Central memory CD4-positive, alpha-beta T cell (primary cell): ENCODE results near the gene PTPRM.

Experiments
- DNase-seq: peaks from one replicate; pipeline ENCODE4 v3.0.0; 2022

The PTPRM gene

DNA sequence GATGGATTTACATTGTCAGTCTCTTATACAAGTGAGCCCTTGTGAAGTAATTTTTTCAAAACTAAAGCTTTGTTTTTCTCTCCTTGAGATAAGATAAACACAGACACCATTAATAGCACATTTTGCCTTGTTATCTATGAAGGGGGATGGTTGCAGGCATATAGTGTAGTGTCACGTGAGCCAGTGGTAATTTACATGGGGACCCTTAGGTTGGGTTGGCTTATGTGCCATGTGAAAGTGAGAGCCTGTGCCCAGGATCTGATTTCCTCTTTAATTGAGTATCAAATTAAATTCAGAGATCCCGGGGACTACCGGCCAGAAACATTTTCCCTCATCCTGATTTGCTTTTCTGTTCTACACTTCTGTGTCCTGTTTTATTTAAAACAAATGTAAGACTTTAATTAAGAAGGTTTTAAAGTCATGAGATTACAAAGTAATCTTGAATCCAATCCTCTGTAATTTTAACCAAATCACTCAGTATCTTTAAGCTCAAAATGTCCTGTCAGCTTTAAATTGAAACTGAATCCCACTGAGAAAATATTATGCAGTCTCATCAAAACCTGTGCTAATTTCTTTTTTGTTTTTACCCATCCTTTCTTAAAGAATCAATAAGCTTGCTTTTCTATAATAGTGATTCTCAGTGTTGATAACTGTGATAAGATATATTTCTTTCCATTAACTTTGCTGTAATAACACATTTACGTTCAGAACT, 63.8 kb downstream of the PTPRM start:
- DNase-seq = no peak

GRCh38 chr18:7632152-7633098, 65.3 kb downstream of the PTPRM start:
- DNase-seq = no peak

GRCh38 chr18:7633171-7633570, 66.1 kb downstream of the PTPRM start:
- DNase-seq = no peak

DNA sequence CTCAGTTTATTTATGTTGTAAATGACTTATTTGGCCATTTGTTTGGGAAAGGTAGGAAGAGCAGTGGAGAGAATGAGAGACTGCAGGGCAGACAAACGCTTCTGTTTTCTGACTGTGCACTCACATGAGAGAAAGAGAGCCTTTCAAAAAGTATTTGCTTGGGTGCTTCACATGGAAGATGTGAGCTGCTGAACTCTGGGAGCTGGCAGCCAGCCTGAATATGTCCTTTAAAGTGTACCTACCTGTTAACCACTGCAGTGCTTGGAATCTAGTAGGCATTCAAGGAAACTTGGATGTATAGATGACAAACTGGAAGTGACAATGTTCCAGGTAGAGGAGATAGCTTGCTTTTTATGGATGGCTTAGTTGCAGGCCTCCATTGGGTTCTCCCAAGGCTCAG, 68.8 kb downstream of the PTPRM start:
- DNase-seq = no peak

- no peak for DNase-seq
Observed at GRCh38 chr18:7637269-7637668, 70.2 kb downstream of the PTPRM start.

DNA sequence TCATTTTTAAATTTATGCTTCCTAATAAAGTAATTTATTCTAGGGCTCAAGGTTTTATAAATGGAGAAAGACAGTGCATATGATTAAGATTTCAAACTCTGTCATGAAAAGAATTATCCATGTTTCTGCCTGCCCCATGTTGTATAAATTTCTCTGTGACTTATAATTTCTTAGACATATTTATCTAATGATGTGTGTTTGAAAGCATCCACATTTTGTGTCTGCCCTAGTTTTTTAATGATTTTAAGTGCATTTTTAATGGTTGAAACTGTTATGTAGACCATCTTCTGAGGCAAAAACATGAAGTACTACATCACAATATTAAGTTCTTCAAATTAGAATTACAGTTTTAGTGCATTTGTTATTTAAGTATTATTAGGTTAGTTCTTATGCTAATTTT, 71.2 kb downstream of the PTPRM start:
- no peak for DNase-seq

DNA sequence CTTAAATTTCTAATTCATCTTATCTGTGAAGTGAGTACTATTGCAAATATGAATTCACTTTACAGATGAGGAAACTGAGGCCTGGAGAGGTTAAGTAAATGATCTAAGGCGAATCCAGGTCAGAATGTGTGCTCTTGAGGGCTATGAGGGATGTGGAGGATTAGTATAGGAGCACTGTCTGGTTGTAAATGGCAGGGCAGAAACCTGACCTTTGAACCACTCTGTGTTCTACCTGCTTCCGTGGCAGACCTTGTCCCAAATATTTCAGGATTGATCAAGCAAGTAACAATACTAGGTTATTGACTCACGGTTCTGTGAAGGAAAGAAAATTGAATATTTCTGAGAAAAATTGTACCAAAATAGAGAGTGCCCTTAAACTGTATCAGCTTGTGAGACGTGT, 74.7 kb downstream of the PTPRM start:
- DNase-seq = no peak

DNA sequence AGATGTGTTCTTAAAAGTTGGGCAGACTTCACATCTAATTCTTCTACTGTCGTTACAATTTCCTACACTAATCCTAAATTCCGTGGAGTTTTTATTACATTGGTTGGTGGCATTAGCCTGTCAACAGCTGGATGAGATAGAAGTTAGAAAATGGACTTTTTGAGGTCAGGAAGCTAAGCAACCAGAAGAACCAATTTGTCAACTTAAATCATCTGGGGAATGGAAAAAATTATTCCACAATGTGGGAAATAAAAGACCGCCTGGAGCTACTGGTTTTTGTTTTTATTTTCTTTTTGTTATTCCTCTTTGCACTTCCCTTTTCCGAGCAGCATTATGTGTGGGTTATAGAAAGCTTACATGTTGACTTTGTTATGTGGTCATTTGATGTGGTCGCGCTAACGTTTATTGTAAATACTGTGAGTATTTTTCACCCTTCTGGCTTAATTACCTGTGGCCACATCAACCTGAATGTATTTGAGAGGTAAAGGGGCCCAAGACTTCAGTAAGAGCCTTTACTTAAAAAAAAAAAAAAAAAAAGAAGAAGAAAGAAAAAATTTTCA, 75.3 kb downstream of the PTPRM start:
- DNase-seq = no peak

DNA sequence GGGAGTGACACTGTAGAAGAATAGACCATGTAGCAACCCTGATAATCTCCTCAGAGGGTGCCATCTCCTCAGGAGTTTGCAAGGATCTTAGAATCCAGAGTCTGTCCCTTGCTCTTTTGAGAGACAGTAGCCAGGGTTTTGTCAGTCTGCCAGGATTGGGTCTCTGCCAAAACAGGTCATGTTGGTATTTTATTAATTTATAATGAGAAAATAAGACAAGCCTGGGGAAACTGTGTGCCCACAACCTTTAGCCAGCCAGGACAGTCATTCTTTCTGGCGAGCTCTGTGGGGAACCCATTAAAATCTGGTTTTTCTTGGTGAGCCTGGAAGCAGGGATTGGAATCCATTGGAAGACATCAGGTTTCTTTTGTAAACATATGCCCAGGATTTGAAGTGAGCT, 78.6 kb downstream of the PTPRM start:
- DNase-seq = no peak

DNA sequence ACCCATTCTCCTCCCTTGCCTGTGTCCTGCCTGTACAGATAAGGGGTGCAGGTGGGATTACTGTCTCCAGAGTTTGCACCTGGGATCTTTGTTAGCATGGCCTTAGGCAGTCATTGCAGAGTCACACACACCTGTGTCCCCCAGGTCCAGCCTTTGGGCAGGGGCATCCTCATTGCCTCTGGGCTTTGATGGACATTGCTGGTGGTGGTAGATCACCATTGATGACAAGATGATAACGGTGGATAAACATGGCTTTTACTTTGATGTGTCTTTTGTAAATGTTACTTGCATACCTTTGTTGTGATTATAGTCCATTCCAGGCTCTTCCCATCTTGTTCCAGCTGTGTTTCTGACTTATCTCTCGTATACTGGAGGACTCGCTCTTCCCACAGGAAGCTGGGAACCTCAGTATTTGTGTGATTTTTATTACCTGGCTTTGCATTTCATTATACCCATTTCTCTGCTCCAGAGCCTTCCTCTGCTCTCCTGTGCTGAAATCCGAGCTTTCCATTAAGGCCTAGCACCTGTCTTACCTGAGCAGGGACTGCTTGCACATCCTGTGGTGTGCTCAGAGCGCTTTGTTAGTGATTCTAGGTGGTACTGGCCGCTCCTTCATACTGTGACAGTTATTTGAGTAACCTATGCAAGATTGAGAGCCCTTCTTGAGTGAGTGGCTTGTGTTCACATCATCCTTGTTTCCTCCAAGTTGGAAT, 79.2 kb downstream of the PTPRM start:
- no peak for DNase-seq

GRCh38 chr18:7647500-7647899, 80.4 kb downstream of the PTPRM start:
- DNase-seq = no peak

- DNase-seq = no peak
Observed at GRCh38 chr18:7657050-7657449, 89.9 kb downstream of the PTPRM start.

- no peak for DNase-seq
Observed at GRCh38 chr18:7657937-7658336, 90.8 kb downstream of the PTPRM start.

DNA sequence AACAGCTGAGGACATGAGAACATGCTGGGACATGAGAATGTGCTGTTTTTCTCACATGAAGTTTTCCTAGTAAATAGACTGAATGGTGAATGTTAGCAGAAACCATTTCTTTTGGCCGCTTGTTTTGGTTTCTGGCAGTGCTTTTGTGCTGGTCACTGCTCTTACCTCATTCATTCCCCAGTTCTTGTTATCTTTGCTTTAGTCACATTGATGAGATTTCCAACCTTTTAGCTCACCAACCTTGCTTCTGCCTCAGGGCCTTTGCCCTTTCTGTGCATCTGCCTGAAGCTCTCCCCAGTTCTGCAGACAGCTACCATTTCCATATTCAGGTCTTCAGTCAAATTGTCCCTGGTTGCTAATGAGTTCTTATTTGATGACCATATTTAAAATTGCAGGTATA, 91.6 kb downstream of the PTPRM start:
- DNase-seq = no peak

DNA sequence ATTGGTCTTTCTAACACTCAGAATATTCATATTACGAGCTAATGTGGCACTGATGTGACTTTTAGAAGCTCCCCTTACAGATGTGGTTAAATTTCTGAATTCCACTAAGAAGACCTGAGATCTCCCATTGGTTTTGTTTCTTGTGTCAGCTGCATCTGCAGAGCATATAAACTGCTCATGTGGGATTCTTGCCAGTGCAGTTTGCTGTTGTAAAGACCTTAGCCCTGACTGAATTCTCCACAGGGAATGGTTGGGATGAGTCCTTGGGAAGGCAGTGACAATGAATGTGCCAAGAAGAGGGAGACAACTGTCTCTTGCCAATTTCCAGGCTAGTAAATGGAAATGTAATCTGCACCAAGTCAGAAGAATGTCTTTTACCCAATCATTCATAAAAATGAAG, 94.1 kb downstream of the PTPRM start:
- DNase-seq = no peak

- DNase-seq = no peak
Observed at GRCh38 chr18:7662866-7663265, 95.8 kb downstream of the PTPRM start.

GRCh38 chr18:7663366-7664312, 96.5 kb downstream of the PTPRM start:
- no peak for DNase-seq

- DNase-seq = no peak
Observed at GRCh38 chr18:7666195-7666776, 99.2 kb downstream of the PTPRM start.

- no peak for DNase-seq
Observed at GRCh38 chr18:7668392-7668791, 101.3 kb downstream of the PTPRM start.

DNA sequence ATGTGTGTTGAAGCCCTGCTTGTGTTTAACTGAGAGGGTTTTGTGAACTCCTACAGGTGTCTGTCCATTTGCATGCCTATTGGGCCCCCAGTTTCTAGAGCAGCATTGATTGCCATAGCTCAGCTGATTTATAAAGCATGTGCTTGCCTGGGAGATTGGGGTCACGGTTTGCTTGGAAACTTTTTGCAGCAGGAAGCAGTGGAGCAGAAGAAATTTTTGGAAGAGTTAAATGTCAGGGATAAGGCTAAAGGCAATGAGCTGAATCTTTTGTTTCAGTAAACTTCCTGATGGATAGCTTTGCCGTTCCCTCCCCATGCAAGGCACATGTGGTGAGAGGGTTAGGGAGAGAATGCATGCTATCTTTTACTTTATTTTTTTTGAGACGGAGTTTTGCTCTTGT, 102.2 kb downstream of the PTPRM start:
- DNase-seq = no peak

- DNase-seq = no peak
Observed at GRCh38 chr18:7671105-7671504, 104.0 kb downstream of the PTPRM start.
